H7 (cell line): ENCODE data around the gene ZNF275. TPM values are rescaled to one million over a fixed set of nuclear protein-coding genes. Genes with fewer than 3 reads are reported as not detected.
"Not testable (repeated sequence)": the region's sequence is repeated elsewhere in the genome, so short reads cannot be mapped to it uniquely, and the experiment has no call there.

ENCODE experiments used
- DNase-seq: peaks from one replicate; pipeline ENCODE4 v3.0.0; 2012
- H3K27me3 ChIP-seq: 2 replicates; pipeline ENCODE4 v1.6.0; 2011; ENCODE audit warnings: mild to moderate bottlenecking, low read length; ENCODE audit not compliant: control insufficient read depth, insufficient read depth
- H3K36me3 ChIP-seq: replicated peaks from 2 replicates; pipeline ENCODE4 v1.5.1; 2011; ENCODE audit warnings: low read length; ENCODE audit not compliant: control insufficient read depth, insufficient read depth
- H3K4me3 ChIP-seq: 2 replicates; pipeline ENCODE4 v1.5.1; 2011; ENCODE audit warnings: low read depth, mild to moderate bottlenecking, control low read depth, low read length, moderate library complexity; ENCODE audit not compliant: insufficient read depth
- total RNA-seq: library from RNA; depleted of rRNA; stranded (reverse); fragments of >200 nt; shearing (Covaris generic); gene quantifications from 2 replicates; pipeline ENCODE4 v1.2.3, GENCODE V29; 2014

ZNF275 gene
- total RNA-seq, 1 experiment from 2014 or later, result 5.1 TPM

DNA sequence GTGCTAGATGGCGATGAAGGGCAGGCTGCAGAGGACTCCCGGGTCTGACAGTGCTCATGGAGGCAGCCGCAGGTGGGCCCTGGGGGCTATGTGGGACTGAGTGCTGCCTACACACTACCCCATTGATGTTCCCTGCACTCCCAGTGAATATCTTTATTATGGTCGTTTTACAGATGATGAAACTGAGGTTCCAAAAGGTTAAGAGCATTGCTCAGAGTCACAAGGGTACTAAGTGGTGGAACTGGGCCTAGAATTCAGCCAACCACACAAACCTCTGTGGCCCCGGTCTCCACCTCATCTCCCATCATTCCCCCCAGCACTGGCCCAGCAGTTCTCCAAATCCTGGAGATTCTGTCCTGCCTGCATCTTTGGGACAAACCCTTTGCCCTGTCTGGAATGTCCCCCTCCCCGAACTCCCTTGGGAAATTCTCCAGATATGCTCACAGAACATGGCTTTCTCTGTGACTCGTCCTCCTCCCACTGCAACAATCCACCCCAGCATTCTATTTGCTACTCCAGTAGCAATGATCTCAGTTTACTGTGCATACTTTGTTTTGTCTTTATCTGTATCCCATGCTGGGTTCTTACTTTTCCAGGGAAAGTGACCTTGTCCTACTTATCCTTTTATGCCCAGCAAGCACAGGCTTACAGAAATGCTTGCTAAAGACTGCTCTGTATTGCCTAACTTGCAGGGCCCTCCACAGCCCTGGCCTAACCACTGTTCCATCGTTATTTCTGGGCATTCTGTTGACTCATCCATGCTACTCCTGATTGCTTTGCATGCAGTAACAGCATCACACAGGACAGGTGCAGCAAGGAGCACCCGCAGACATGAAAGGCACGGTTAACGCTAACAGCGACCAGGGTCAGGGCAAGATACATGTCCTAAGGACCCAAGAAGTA is 26.4 kb upstream of the ZNF275 start:
- no peaks in the 10 kb centered on the region for H3K36me3 ChIP-seq
- no peaks in the 10 kb centered on the region for H3K27me3 ChIP-seq
- no peak overlapping the region for H3K4me3 ChIP-seq
- DNase-seq, result no peak

DNA sequence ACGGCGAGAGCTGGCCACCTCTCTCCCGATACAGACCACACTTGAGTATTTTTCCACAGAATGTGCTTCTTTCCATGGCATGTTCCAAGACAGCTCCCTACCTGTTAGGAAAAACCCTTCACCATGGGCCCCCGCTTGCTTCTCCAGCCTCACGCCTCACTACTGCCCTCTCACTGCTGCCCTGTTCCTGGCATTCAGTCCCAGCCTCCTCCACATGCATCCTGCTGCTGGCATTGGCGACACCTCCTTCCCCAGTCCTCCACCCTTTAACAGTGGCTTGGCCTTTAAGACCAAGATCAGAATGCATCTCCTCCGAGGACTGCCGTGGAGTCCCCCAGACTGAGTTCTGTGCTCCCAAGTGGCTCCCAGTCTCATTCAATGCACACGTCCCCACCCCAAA is 23.1 kb upstream of the ZNF275 start:
- Histone ChIP-seq H3K27me3 (no peaks in the 10 kb centered on the region), H3K4me3 (no peak overlapping the region), H3K36me3 (no peaks in the 10 kb centered on the region)
- peak; percentile 69 for DNase-seq

DNA sequence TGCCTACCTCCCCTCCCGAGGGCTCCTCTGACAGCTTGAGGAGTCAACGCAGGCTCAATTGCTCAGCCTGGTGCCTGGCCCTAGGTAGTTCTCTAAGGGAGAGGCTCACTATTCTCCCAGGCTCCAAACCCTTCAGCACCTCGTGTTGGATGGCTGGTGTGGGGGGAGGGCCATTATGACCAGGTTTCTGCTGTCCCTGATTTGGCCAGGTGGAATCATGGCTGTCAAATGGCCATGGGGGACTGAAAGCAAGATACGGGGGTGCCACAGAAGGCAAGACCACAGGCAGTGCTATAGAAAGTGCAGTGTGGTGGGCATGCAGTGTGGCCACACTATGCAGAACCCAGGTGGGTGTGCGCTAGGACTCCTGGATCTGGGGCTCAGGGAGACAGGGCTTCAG is 21.9 kb upstream of the ZNF275 start:
- Histone ChIP-seq H3K27me3 (no peaks in the 10 kb centered on the region), H3K4me3 (no peak overlapping the region), H3K36me3 (no peaks in the 10 kb centered on the region)
- no peak for DNase-seq

DNA sequence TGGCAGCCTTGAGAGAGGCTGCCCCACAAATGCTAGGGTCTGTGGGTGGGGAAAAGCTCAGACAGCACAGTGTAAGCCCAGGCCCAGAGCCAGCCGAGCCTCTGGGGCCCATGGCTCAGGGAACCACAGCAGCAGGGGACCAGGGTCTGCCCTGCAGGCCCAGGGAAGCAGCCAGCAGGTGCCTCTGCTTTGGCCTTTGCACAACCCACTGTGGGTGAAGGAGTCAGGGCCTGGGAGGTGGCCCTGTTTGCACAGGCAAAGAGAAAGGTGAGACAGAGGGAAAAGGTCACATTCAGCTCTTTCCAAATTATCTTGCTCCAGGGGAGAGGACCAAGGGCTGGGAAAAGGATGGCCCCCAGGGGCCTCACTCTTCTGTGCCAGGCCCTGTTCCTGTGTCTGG is 21.1 kb upstream of the ZNF275 start:
- DNase-seq, result no peak
- no peaks in the 10 kb centered on the region for H3K36me3 ChIP-seq
- H3K27me3 ChIP-seq, result no peaks in the 10 kb centered on the region
- no peak overlapping the region for H3K4me3 ChIP-seq

DNA sequence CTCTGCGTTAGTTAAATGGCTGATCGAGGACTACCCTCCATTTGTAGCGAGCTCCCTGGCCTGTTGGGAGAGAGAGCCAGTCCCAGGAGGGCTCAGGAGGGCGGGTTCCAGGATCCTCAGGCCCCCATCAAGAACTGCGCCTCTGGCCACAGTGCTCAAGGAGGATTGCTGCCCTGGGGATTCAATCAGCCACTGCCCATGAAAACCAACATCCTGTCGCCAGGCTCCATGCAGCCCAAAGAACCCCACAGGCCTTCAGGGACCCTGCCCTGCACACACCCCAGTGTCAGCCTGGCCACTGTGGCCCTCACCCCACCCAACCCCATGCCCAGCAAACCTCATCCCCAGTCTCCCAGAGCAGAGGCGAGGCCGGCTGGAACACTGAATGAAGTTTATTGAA is 16.6 kb upstream of the ZNF275 start:
- Histone ChIP-seq H3K36me3 (no peaks in the 10 kb centered on the region), H3K27me3 (peaks cover 6% of the 10 kb centered on the region; the same call in 1 of the 2 replicates), H3K4me3 (no peak overlapping the region)
- no peak for DNase-seq

DNA sequence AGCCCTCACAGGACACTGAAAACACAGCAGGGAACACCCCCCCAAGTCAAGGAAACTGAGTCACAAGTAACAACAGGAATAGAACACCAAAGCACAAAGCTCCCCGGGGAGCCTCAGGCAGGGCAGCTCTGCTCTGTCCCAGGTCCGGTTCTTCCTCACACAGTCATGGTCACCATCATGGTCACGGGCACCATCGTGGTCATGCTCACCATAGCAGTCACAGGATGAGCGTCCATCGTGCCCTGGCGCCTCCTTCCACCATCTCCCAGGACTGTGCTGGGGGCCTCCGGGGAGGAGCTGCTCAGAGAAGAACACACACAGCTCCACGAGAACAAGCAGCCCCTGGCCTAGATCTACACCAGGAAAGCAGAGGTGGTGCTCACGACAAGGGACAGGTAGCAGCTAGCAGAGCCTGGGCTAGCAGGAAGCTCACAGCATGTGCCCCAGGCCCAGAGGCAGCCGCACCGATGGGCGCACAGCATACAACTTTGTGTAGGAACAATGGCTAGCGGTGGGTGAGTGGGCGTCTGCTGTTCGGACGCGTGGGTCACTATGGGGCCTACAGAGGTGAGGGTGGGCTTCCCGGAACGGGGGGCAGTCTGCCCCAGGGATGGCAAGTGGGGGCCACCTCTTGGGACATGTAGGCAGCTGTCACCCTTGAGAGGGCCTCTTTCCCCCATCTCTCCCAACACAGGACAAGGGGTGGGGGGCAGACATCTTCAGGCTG is 15.8 kb upstream of the ZNF275 start:
- no peak for DNase-seq
- no peak overlapping the region for H3K4me3 ChIP-seq

DNA sequence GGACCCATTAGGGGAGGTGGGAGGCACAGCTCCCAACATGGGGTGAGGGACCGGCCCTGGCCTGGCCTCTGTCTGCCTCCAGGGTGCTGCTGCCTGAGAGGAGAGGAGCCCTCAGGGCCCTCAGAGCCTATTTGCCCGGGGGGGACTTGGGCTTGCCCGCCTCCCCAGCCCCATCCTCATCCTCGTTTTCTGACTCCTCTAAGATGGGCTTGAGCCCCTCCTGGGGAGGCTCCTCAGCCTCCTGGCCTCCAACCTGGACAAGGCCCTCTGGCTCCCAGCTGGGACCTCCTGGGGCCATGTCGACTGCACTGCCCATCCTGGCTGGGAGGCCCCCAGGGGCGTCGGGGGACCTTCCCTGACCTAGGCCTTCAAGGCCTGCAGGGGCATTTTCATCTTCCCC is 15.1 kb upstream of the ZNF275 start:
- no peak for DNase-seq
- Histone ChIP-seq H3K27me3 (peaks cover 6% of the 10 kb centered on the region; the same call in 1 of the 2 replicates), H3K36me3 (no peaks in the 10 kb centered on the region), H3K4me3 (no peak overlapping the region)

More for the DNA sequence above, 15.8 kb upstream of the ZNF275 start:
- Histone ChIP-seq H3K36me3 (no peaks in the 10 kb centered on the region), H3K27me3 (peaks cover 6% of the 10 kb centered on the region; the same call in 1 of the 2 replicates)

DNA sequence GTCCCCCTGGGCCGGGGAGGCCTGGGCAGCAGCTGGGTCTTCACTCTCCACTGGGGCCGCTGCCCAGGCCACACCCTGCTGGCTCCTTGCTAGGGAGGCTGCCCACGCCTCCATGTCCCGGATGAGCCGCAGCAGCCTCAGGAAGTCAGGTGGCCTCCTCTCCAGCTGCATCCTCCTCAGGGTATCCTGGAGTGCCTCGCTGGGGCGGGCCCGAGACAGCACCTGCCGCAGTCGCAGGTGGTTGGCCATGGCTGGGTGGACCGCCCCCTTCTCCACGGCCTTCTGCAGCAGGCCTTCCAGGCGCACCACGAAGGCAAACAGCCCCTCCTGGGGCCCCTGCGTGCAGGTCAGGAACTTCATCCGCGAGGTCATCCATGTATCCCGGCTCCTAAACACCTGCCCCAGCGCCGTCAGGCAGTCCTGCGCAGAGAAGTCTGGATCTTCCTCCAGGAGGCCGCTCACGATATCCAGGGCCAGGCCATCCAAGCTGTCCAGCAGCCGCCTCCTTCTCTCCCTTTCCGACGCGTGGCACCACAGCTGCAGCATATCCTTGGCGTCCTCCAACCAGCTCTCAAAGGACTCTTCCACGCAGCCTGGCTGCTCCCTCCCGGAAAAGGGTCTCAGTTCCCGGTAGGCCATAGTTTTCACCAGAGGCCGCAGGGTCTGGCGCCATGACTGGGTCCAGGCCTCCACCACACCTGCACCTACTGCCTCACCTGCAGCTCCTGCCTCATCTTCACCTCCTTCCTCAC is 14.5 kb upstream of the ZNF275 start:
- Histone ChIP-seq H3K36me3 (no peaks in the 10 kb centered on the region), H3K4me3 (no peak overlapping the region), H3K27me3 (peaks cover 6% of the 10 kb centered on the region; the same call in 1 of the 2 replicates)
- peak; percentile 61 for DNase-seq

DNA sequence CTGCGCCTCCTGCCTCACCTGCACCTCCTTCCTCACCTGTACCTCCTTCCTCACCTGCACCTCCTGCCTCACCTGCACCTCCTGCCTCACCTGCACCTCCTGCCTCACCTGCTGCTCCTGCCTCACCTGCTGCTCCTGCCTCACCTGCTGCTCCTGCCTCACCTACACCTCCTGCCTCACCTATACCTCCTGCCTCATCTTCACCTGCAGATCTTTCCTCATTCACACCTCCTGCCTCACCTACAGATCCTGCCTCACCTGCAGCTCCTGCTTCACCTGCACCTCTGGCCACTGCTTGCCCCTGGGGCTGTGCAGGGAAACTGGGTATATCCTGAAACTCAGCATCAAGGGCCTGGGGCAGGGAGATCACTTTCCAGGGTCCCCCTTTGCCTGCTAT is 13.9 kb upstream of the ZNF275 start:
- not testable (repeated sequence) for H3K36me3 ChIP-seq, DNase-seq, H3K4me3 ChIP-seq, H3K27me3 ChIP-seq

DNA sequence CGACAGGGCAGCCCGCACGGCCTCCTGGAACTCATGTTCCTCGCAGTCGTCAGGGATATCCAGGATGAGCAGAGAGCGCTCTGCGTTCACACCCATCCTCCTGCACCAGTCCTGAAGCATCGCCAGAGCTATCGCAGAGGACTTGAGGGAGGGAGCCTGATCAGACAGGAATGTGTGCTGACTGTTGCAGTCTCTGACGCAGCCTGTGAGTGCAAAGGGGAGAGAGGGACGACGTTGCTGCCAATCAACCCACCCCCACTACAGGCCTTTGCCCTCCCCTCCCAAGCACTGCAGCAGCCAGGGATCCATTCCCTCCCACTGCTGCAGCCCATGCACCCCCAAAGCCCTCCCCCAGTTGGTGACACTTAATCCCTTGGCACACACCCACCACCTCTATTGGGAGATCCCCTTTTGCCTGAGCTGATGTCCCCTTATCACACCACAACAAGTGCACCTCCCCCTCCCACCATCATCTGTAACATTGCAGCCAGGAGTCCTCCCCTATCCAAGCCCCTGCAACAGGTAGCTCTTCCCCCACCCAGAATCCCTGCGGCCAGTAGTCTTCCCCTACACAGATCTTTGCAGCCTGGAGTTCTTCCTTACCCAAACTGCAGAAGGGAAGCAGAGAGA is 13.3 kb upstream of the ZNF275 start:
- H3K27me3 ChIP-seq, result peaks cover 6% of the 10 kb centered on the region; the same call in 1 of the 2 replicates
- peak overlapping the region; percentile 10; the same call in 1 of the 2 replicates for H3K4me3 ChIP-seq
- no peaks in the 10 kb centered on the region for H3K36me3 ChIP-seq
- peak; percentile 60 for DNase-seq

DNA sequence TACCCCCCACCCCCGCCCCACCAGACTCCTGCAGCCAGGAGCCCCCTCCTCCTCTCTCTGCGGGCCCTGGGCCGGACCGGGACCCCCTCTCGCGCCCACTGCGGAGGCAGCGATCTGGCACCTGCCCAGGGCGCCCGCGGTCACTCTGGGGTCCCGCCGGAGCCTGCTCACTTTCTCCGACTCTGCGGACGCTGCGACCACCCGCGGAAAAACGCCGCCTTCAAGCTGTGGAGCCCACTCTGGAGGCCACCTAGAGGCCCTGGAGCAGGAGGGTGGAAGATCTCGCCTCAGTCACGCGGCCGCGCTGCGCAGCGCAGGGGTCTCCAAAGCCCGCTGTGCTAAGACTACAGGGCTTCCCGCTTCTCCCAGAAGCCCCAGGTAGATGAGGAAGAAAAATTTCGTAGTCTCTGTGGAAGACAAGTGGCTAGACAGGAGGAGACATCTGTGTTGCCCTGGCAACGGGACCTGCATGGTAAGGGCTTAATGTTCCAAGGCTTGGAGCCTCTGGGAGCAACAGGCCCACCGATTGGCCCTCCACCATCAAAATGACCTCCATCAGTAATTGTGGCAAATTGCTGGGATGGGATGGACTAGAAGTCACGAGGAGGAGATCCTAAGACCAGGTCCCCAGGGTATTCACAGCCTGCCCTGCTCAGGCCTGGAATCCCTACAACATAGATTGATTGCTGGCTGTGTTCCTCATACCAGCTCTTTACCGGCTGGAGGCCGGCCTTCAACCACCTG is 12.4 kb upstream of the ZNF275 start, which contains the start of gene PNMA6F:
Gene PNMA6F, minus strand, starts transcription at position 387 of the 744 bp plus-strand sequence. CDS start 1,093 bp downstream, outside the sequence.
- DNase-seq, result peak; percentile 51
- Histone ChIP-seq H3K4me3 (peak within 1 kb of the TSS; percentile 30; the same call in 1 of the 2 replicates), H3K27me3 (peaks cover 6% of the 10 kb centered on the region; the same call in 1 of the 2 replicates), H3K36me3 (no peaks in the 10 kb centered on the region)

DNA sequence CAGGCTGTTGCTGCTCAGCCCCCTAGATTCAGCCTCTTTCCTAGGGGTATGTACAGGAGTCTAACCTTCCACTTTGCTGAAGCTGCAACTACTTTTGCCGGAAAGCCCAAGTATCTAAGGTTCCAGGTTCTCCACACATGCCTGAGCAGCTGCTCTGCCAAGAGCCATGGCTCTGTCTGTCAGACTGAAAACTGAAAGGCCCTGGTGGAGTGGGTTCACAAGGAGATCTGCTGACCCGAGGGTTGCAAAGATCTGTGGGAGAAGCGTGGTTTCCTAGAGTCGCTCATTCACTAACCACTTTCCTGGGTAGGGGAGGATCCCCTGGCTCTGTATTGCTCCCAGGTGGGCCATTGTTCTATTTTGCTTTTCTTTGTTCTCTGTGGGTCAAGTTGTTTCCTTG is 6.4 kb upstream of the ZNF275 start:
- Histone ChIP-seq H3K36me3 (no peaks in the 10 kb centered on the region), H3K4me3 (no peak overlapping the region), H3K27me3 (no peaks in the 10 kb centered on the region)
- DNase-seq, result no peak

DNA sequence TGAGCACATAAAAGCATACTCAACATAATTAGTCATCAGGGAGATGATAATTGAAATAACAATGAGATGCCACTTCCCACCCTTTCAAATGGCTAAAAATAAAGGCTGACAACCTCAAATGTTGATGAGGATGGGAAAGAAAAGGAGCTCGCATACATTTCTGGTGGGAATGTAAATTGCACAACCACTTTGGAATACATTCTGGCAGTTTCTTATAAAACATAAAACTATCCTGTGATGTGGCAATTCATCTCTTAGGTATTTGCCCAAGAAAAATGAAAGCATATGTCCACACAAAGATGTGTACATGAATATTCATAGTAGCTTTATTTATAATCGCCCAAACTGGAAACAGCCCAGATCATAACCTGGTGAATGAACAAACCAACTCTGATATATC is 687 bp upstream of the ZNF275 start:
- 0 out of 2 replicates have a peak, but pooled peaks cover 2% of the 10 kb centered on the region for H3K36me3 ChIP-seq
- no peaks in the 10 kb centered on the region; the same call in 1 of the 2 replicates for H3K27me3 ChIP-seq
- H3K4me3 ChIP-seq, result no peak overlapping the region; the same call in 1 of the 2 replicates
- no peak for DNase-seq
